ENCODE measurements around the gene CACNA1A.

CACNA1A gene

GRCh38 chr19:13396250-13397080 lies 109.8 kb downstream of the CACNA1A start:
- H3K4me2 ChIP-seq (ENCODE audit: low read length, poor library complexity, severe bottlenecking), result no peak overlapping the region
- no peak overlapping the region for H4K91ac ChIP-seq (ENCODE audit: low read length)
- H3K9ac ChIP-seq (ENCODE audit: low read length), result peak overlapping the region; percentile 33
- no peak overlapping the region for H2AFZ ChIP-seq (ENCODE audit: low read depth, low read length)
- WGBS, result 38% methylated on average over 18 of the region's 18 CpGs
- peaks cover 10% of the 10 kb centered on the region for H3K4me1 ChIP-seq (ENCODE audit: control insufficient read depth, insufficient read depth, low read depth, low read length)
- no peak overlapping the region for H2AK5ac ChIP-seq (ENCODE audit: low read length, severe bottlenecking)
- H4K8ac ChIP-seq (ENCODE audit: low read length), result no peak overlapping the region
- DNase-seq, result peak; percentile 39
- peaks cover 0 to 7% of the 10 kb centered on the region in 2 experiments for H3K36me3 ChIP-seq (ENCODE audit: control insufficient read depth in 1 of 2, insufficient read depth in 2 of 2, low read depth in 1 of 2, low read length in 2 of 2)
- H3K27me3 ChIP-seq (ENCODE audit: control insufficient read depth in 1 of 2, insufficient read depth in 1 of 2, low read length in 2 of 2), result no peaks in the 10 kb centered on the region
- no peak overlapping the region for H3K14ac ChIP-seq (ENCODE audit: low read length in 2 of 2)
- no peak overlapping the region for H2BK15ac ChIP-seq (ENCODE audit: low read depth, poor library complexity, severe bottlenecking)
- no peak overlapping the region for H3K27ac ChIP-seq (ENCODE audit: low read length, poor library complexity, severe bottlenecking)
- H2BK120ac ChIP-seq (ENCODE audit: low read depth, low read length), result no peak overlapping the region
- H2BK5ac ChIP-seq (ENCODE audit: low read depth, low read length, poor library complexity, severe bottlenecking), result no peak overlapping the region
- no peak overlapping the region for H3K18ac ChIP-seq (ENCODE audit: low read depth in 1 of 2, low read length in 2 of 2)
- peaks cover 2% of the 10 kb centered on the region for H3K9me3 ChIP-seq (ENCODE audit: control insufficient read depth, low read length)
- H2BK12ac ChIP-seq (ENCODE audit: low read length in 2 of 2), result no peak overlapping the region
- H3K23ac ChIP-seq (ENCODE audit: low read length in 2 of 2), result no peak overlapping the region
- H3K4me3 ChIP-seq (ENCODE audit: insufficient read depth in 1 of 2, low read depth in 1 of 2, low read length in 2 of 2), result peak overlapping the region in 1 of 2 experiments; percentile 35
- no peak overlapping the region for H3K4ac ChIP-seq (ENCODE audit: low read depth in 1 of 2, low read length in 2 of 2)
- no peaks in the 10 kb centered on the region for H3K79me1 ChIP-seq (replicated peaks; ENCODE audit: low read length, poor library complexity, severe bottlenecking)

- H2BK15ac ChIP-seq (ENCODE audit: low read depth, poor library complexity, severe bottlenecking), result no peak overlapping the region
- no peak overlapping the region for H3K18ac ChIP-seq (ENCODE audit: low read depth in 1 of 2, low read length in 2 of 2)
- no peak overlapping the region for H2AFZ ChIP-seq (ENCODE audit: low read depth, low read length)
- H3K27me3 ChIP-seq (ENCODE audit: control insufficient read depth in 1 of 2, insufficient read depth in 1 of 2, low read length in 2 of 2), result no peaks in the 10 kb centered on the region
- H4K8ac ChIP-seq (ENCODE audit: low read length), result no peak overlapping the region
- no peak overlapping the region for H4K91ac ChIP-seq (ENCODE audit: low read length)
- no peak overlapping the region for H3K27ac ChIP-seq (ENCODE audit: low read length, poor library complexity, severe bottlenecking)
- H3K4ac ChIP-seq (ENCODE audit: low read depth in 1 of 2, low read length in 2 of 2), result no peak overlapping the region
- no peak for DNase-seq
- peaks cover 0 to 5% of the 10 kb centered on the region in 2 experiments for H3K36me3 ChIP-seq (ENCODE audit: control insufficient read depth in 1 of 2, insufficient read depth in 2 of 2, low read depth in 1 of 2, low read length in 2 of 2)
- no peaks in the 10 kb centered on the region for H3K9me3 ChIP-seq (ENCODE audit: control insufficient read depth, low read length)
- no peak overlapping the region for H3K4me3 ChIP-seq (ENCODE audit: insufficient read depth in 1 of 2, low read depth in 1 of 2, low read length in 2 of 2)
- no peak overlapping the region for H3K14ac ChIP-seq (ENCODE audit: low read length in 2 of 2)
- H2BK5ac ChIP-seq (ENCODE audit: low read depth, low read length, poor library complexity, severe bottlenecking), result no peak overlapping the region
- no peak overlapping the region for H2BK12ac ChIP-seq (ENCODE audit: low read length in 2 of 2)
- no peak overlapping the region for H3K23ac ChIP-seq (ENCODE audit: low read length in 2 of 2)
- no peaks in the 10 kb centered on the region for H3K79me1 ChIP-seq (replicated peaks; ENCODE audit: low read length, poor library complexity, severe bottlenecking)
- no peaks in the 10 kb centered on the region for H3K4me1 ChIP-seq (ENCODE audit: control insufficient read depth, insufficient read depth, low read depth, low read length)
- H3K4me2 ChIP-seq (ENCODE audit: low read length, poor library complexity, severe bottlenecking), result no peak overlapping the region
- WGBS, result 77% methylated on average over 4 of the region's 4 CpGs
- no peak overlapping the region for H2BK120ac ChIP-seq (ENCODE audit: low read depth, low read length)
- no peak overlapping the region for H3K9ac ChIP-seq (ENCODE audit: low read length)
- H2AK5ac ChIP-seq (ENCODE audit: low read length, severe bottlenecking), result no peak overlapping the region
These were observed 123.7 kb downstream of the CACNA1A start for GRCh38 chr19:13382633-13382938.

GRCh38 chr19:13381827-13382632 lies 124.2 kb downstream of the CACNA1A start:
- Histone ChIP-seq H3K79me1 (replicated peaks; ENCODE audit: low read length, poor library complexity, severe bottlenecking) (no peaks in the 10 kb centered on the region), H2AFZ (ENCODE audit: low read depth, low read length) (no peak overlapping the region), H4K8ac (ENCODE audit: low read length) (no peak overlapping the region), H3K4me1 (ENCODE audit: control insufficient read depth, insufficient read depth, low read depth, low read length) (no peaks in the 10 kb centered on the region), H4K91ac (ENCODE audit: low read length) (no peak overlapping the region), H3K9me3 (ENCODE audit: control insufficient read depth, low read length) (no peaks in the 10 kb centered on the region), H2AK5ac (ENCODE audit: low read length, severe bottlenecking) (no peak overlapping the region), H3K18ac (ENCODE audit: low read depth in 1 of 2, low read length in 2 of 2) (no peak overlapping the region), H3K4ac (ENCODE audit: low read depth in 1 of 2, low read length in 2 of 2) (no peak overlapping the region), H3K14ac (ENCODE audit: low read length in 2 of 2) (no peak overlapping the region), H3K27ac (ENCODE audit: low read length, poor library complexity, severe bottlenecking) (no peak overlapping the region), H3K4me2 (ENCODE audit: low read length, poor library complexity, severe bottlenecking) (no peak overlapping the region), H2BK15ac (ENCODE audit: low read depth, poor library complexity, severe bottlenecking) (no peak overlapping the region), H2BK5ac (ENCODE audit: low read depth, low read length, poor library complexity, severe bottlenecking) (no peak overlapping the region), H3K9ac (ENCODE audit: low read length) (no peak overlapping the region), H2BK120ac (ENCODE audit: low read depth, low read length) (no peak overlapping the region), H3K4me3 (ENCODE audit: insufficient read depth in 1 of 2, low read depth in 1 of 2, low read length in 2 of 2) (no peak overlapping the region), H3K36me3 (ENCODE audit: control insufficient read depth in 1 of 2, insufficient read depth in 2 of 2, low read depth in 1 of 2, low read length in 2 of 2) (peaks cover 0 to 5% of the 10 kb centered on the region in 2 experiments), H3K27me3 (ENCODE audit: control insufficient read depth in 1 of 2, insufficient read depth in 1 of 2, low read length in 2 of 2) (no peaks in the 10 kb centered on the region), H3K23ac (ENCODE audit: low read length in 2 of 2) (no peak overlapping the region), H2BK12ac (ENCODE audit: low read length in 2 of 2) (no peak overlapping the region)
- 86% methylated on average over 7 of the region's 9 CpGs for WGBS
- DNase-seq, result no peak

- H2AFZ ChIP-seq (ENCODE audit: low read depth, low read length), result no peak overlapping the region
- H3K4me1 ChIP-seq (ENCODE audit: control insufficient read depth, insufficient read depth, low read depth, low read length), result no peaks in the 10 kb centered on the region
- H3K79me1 ChIP-seq (replicated peaks; ENCODE audit: low read length, poor library complexity, severe bottlenecking), result no peaks in the 10 kb centered on the region
- H4K91ac ChIP-seq (ENCODE audit: low read length), result no peak overlapping the region
- H3K9ac ChIP-seq (ENCODE audit: low read length), result no peak overlapping the region
- H3K4me3 ChIP-seq (ENCODE audit: insufficient read depth in 1 of 2, low read depth in 1 of 2, low read length in 2 of 2), result no peak overlapping the region
- H2BK120ac ChIP-seq (ENCODE audit: low read depth, low read length), result no peak overlapping the region
- no peak for DNase-seq
- H3K23ac ChIP-seq (ENCODE audit: low read length in 2 of 2), result no peak overlapping the region
- no peak overlapping the region for H2BK15ac ChIP-seq (ENCODE audit: low read depth, poor library complexity, severe bottlenecking)
- no peaks in the 10 kb centered on the region for H3K27me3 ChIP-seq (ENCODE audit: control insufficient read depth in 1 of 2, insufficient read depth in 1 of 2, low read length in 2 of 2)
- H3K18ac ChIP-seq (ENCODE audit: low read depth in 1 of 2, low read length in 2 of 2), result no peak overlapping the region
- no peak overlapping the region for H4K8ac ChIP-seq (ENCODE audit: low read length)
- H2BK5ac ChIP-seq (ENCODE audit: low read depth, low read length, poor library complexity, severe bottlenecking), result no peak overlapping the region
- H3K27ac ChIP-seq (ENCODE audit: low read length, poor library complexity, severe bottlenecking), result no peak overlapping the region
- no peak overlapping the region for H2AK5ac ChIP-seq (ENCODE audit: low read length, severe bottlenecking)
- H3K36me3 ChIP-seq (ENCODE audit: control insufficient read depth in 1 of 2, insufficient read depth in 2 of 2, low read depth in 1 of 2, low read length in 2 of 2), result peaks cover 0 to 3% of the 10 kb centered on the region in 2 experiments
- no peak overlapping the region for H3K4me2 ChIP-seq (ENCODE audit: low read length, poor library complexity, severe bottlenecking)
- H3K4ac ChIP-seq (ENCODE audit: low read depth in 1 of 2, low read length in 2 of 2), result no peak overlapping the region
- no peak overlapping the region for H2BK12ac ChIP-seq (ENCODE audit: low read length in 2 of 2)
- no peaks in the 10 kb centered on the region for H3K9me3 ChIP-seq (ENCODE audit: control insufficient read depth, low read length)
- no peak overlapping the region for H3K14ac ChIP-seq (ENCODE audit: low read length in 2 of 2)
These were observed 129.7 kb downstream of the CACNA1A start for GRCh38 chr19:13376537-13376936.

Measured in mesenchymal stem cell (in vitro differentiated cells and primary cell).